ENCODE measurements around the gene SLC7A8. TPM values are rescaled to one million over a fixed set of nuclear protein-coding genes. Genes with fewer than 3 reads are reported as not detected.

The SLC7A8 gene
- total RNA-seq, 2 experiments from 2014 or later: 0.73 to 0.80 TPM

DNA sequence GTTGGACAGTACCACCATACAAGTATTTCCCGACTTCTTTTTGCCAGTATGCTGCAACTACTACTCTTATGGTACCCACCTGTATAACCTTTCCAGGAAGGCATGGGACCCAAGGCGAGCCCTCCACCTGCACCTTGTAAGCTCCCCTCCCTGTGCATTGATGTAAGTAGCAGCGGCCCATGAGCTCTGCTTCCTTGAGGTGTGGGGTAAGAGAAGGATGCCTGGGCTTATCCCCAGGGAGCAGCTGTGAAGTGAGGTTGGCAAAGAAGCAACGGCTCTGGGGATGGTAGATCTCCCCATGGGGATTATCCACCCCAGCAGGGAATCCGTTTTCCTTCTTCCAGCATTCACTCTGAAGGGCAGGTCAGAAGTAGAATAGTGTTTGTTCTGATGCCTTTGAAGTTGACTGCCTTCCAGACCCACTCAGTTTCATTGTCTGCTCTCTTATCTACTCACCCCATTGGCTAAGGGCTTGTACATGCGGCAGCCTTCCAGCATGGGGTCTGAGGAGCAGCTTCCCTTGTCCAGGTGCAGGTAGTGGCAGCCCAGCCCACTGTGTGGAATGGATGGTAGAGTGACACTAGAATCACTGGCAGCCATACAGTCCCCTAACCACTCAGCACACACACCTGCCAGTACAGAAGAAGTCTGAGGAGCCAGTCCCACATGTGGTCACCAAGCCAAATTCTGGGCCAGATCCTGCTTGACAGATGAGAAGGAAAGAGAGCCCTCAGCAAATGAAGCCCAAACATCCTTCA, 82.1 kb downstream of the SLC7A8 start:
- no peak overlapping the region for H3K4me3 ChIP-seq (ENCODE audit: low read length)

DNA sequence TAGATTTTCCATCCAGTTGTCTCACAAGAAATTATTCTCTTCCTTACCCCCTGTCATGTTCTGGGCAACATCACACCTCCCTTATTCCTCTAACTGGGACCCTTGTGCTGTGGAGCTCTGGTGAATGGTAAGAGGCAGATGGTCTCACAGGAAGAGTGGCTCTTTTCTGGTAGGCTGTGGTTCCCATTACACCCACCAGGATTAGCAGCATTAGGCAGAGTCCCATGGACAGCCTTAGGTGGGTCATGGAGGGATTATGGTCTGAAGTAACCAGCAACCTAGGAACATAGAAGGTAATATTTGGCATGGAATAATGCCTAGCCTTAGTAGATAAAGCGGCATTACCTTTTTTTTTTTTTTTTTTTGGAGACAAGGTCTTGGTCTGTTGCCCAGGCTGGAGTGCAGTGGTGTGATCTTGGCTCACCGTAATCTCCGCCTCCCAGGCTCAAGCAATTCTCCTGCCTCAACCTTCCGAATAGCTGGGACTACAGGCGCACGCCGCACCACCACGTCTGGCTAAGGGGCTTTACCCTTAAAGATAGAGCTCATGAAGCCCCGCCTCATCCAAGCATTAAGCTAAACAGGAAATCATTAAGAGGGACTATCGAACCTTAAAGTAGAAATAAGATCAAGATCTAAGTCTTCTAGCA, 84.1 kb downstream of the SLC7A8 start:
- CTCF ChIA-PET: interaction anchor here (0.7 to 2.6 kb wide), 5 partner anchors 9 to 45 kb away, joined by 3 to 13 read pairs (median 3); no protein-coding TSS in a partner anchor
- Mint-ChIP-seq H3K27ac (no peak overlapping the region), H3K4me1 (ENCODE audit: low read depth) (peaks cover 32% of the 10 kb centered on the region), H3K9me3 (no peaks in the 10 kb centered on the region), H3K27me3 (no peaks in the 10 kb centered on the region), H3K36me3 (ENCODE audit: low read depth) (peaks cover 30% of the 10 kb centered on the region), H3K4me3 (peak overlapping the region; percentile 49)
- Histone ChIP-seq H3K27ac (ENCODE audit: low read depth in 1 of 2, low read length in 2 of 2) (no peak overlapping the region), H3K27me3 (ENCODE audit: control insufficient read depth in 1 of 2, insufficient read depth in 2 of 2, low read length in 2 of 2) (no peaks in the 10 kb centered on the region), H3K9me3 (ENCODE audit: control insufficient read depth in 1 of 2, insufficient read depth in 1 of 2, low read length in 2 of 2) (no peaks in the 10 kb centered on the region), H3K4me3 (ENCODE audit: low read length) (no peak overlapping the region), H3K36me3 (ENCODE audit: insufficient read depth, low read length) (peaks cover 21% of the 10 kb centered on the region), H3K4me1 (ENCODE audit: insufficient read depth, low read length) (peaks cover 18% of the 10 kb centered on the region)
- DNase-seq (no peak), ATAC-seq (ENCODE audit: poor library complexity) (no peak)
- TF ChIP-seq, protein P1, sequence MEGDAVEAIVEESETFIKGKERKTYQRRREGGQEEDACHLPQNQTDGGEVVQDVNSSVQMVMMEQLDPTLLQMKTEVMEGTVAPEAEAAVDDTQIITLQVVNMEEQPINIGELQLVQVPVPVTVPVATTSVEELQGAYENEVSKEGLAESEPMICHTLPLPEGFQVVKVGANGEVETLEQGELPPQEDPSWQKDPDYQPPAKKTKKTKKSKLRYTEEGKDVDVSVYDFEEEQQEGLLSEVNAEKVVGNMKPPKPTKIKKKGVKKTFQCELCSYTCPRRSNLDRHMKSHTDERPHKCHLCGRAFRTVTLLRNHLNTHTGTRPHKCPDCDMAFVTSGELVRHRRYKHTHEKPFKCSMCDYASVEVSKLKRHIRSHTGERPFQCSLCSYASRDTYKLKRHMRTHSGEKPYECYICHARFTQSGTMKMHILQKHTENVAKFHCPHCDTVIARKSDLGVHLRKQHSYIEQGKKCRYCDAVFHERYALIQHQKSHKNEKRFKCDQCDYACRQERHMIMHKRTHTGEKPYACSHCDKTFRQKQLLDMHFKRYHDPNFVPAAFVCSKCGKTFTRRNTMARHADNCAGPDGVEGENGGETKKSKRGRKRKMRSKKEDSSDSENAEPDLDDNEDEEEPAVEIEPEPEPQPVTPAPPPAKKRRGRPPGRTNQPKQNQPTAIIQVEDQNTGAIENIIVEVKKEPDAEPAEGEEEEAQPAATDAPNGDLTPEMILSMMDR (IDR thresholded peaks at IDR 0.05): no peak
- intact Hi-C loops (cut with DNase I, micrococcal nuclease): loop anchor here (5.0 to 10.0 kb wide), 5 partner anchors 185 to 465 kb away; partner anchors contain the start of genes HOMEZ (in 2 of the 2), AP1G2 (in 1 of the 2), OXA1L (in 1 of the 2) and PABPN1 (in 1 of the 2)
- POLR2A ChIA-PET: interaction anchor here (0.7 kb wide), 1 partner anchor 21 kb away, joined by 3 read pairs; no protein-coding TSS in a partner anchor

More for the DNA sequence above, 82.1 kb downstream of the SLC7A8 start:
- CTCF ChIA-PET: interaction anchor here (1.4 to 2.6 kb wide), 2 partner anchors 19 kb away, joined by 3 to 13 read pairs; no protein-coding TSS in a partner anchor
- H3K4me1 ChIP-seq (ENCODE audit: insufficient read depth, low read length): peaks cover 10% of the 10 kb centered on the region
- no peaks in the 10 kb centered on the region for H3K27me3 ChIP-seq (ENCODE audit: control insufficient read depth in 1 of 2, insufficient read depth in 2 of 2, low read length in 2 of 2)
- H3K36me3 Mint-ChIP-seq (ENCODE audit: low read depth): peaks cover 30% of the 10 kb centered on the region
- DNase-seq: no peak
- H3K27me3 Mint-ChIP-seq: no peaks in the 10 kb centered on the region
- TF ChIP-seq, protein P1 (IDR thresholded peaks at IDR 0.05): no peak
- H3K36me3 ChIP-seq (ENCODE audit: insufficient read depth, low read length): peaks cover 21% of the 10 kb centered on the region
- H3K27ac Mint-ChIP-seq: no peak overlapping the region
- H3K9me3 ChIP-seq (ENCODE audit: control insufficient read depth in 1 of 2, insufficient read depth in 1 of 2, low read length in 2 of 2): no peaks in the 10 kb centered on the region
- intact Hi-C loops (cut with DNase I, micrococcal nuclease): no loop called here
- H3K4me3 Mint-ChIP-seq: no peak overlapping the region
- ATAC-seq (ENCODE audit: poor library complexity): no peak
- H3K4me1 Mint-ChIP-seq (ENCODE audit: low read depth): peaks cover 31% of the 10 kb centered on the region
- H3K9me3 Mint-ChIP-seq: no peaks in the 10 kb centered on the region
- POLR2A ChIA-PET: interaction anchor here (1.0 kb wide), 1 partner anchor 18 kb away, joined by 4 read pairs; no protein-coding TSS in a partner anchor
- H3K27ac ChIP-seq (ENCODE audit: low read depth in 1 of 2, low read length in 2 of 2): no peak overlapping the region

DNA sequence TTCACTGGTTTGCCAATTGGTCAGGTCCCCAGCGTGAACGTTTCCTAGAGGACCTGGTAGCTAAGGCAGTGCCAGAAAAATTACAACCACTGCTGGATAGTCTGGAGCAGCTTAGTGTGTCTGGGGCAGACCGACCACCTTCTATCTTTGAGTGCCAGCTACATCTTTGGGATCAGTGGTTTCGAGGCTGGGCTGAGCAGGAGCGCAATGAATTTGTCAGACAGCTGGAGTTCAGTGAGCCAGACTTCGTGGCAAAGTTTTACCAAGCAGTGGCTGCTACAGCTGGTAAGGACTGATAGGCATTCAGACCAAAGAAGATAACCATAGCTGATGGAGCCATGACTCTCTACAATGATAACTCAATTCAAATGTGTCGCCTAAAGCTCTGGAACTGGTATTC, 85.7 kb downstream of the SLC7A8 start:
- Histone ChIP-seq H3K27me3 (ENCODE audit: control insufficient read depth in 1 of 2, insufficient read depth in 2 of 2, low read length in 2 of 2) (no peaks in the 10 kb centered on the region), H3K4me1 (ENCODE audit: insufficient read depth, low read length) (peaks cover 29% of the 10 kb centered on the region), H3K4me3 (ENCODE audit: low read length) (no peak overlapping the region), H3K36me3 (ENCODE audit: insufficient read depth, low read length) (peaks cover 27% of the 10 kb centered on the region), H3K27ac (ENCODE audit: low read depth in 1 of 2, low read length in 2 of 2) (no peak overlapping the region), H3K9me3 (ENCODE audit: control insufficient read depth in 1 of 2, insufficient read depth in 1 of 2, low read length in 2 of 2) (no peaks in the 10 kb centered on the region)
- Mint-ChIP-seq H3K27ac (no peak overlapping the region), H3K9me3 (no peaks in the 10 kb centered on the region), H3K36me3 (ENCODE audit: low read depth) (peaks cover 34% of the 10 kb centered on the region), H3K4me1 (ENCODE audit: low read depth) (peaks cover 41% of the 10 kb centered on the region), H3K27me3 (no peaks in the 10 kb centered on the region), H3K4me3 (peak overlapping the region; percentile 7)
- intact Hi-C loops (cut with DNase I, micrococcal nuclease): loop anchor here (2.0 to 10.0 kb wide), 6 partner anchors 21 to 467 kb away; partner anchors contain the start of genes HOMEZ (in 2 of the 2), AP1G2 (in 1 of the 2), CEBPE (in 1 of the 2) and OXA1L (in 1 of the 2)
- TF ChIP-seq, protein P1 (IDR thresholded peaks at IDR 0.05): no peak
- ChIA-PET CTCF (interaction anchor here (1.9 to 4.4 kb wide), 2 partner anchors 23 to 29 kb away, joined by 4 to 32 read pairs; no protein-coding TSS in a partner anchor), POLR2A (interaction anchor here (1.6 to 5.0 kb wide), 2 partner anchors 12 to 21 kb away, joined by 4 to 135 read pairs; partner anchors contain the start of gene CEBPE)
- ATAC-seq (ENCODE audit: poor library complexity) (no peak), DNase-seq (no peak)
